MM.1S (cell line): ENCODE measurements around the gene HERC4.

Source experiments
- DNase-seq: peaks from one replicate; pipeline ENCODE4 v3.0.0-alpha.2; 2015
- H2AFZ ChIP-seq: fragments of 300-600 bp; sonication (generic); 2 replicates; pipeline ENCODE4 v1.6.0; 2016; ENCODE audit warnings: antibody characterized with exemption, low read length
- H3F3A ChIP-seq: fragments of 300-600 bp; sonication (generic); 2 replicates; pipeline ENCODE4 v1.6.1; 2016; ENCODE audit warnings: mild to moderate bottlenecking, antibody characterized with exemption, low read length, moderate library complexity, mixed read lengths; ENCODE audit not compliant: insufficient read depth
- H3K27ac ChIP-seq: fragments of 300-600 bp; sonication (generic); 2 replicates; pipeline ENCODE4 v1.5.1; 2016; ENCODE audit warnings: mild to moderate bottlenecking, low read length
- H3K27me3 ChIP-seq: fragments of 300-600 bp; sonication (generic); replicated peaks from 2 replicates; pipeline ENCODE4 v1.6.0; 2016; ENCODE audit warnings: low read length; ENCODE audit not compliant: insufficient read depth
- H3K36me3 ChIP-seq: fragments of 300-600 bp; sonication (generic); replicated peaks from 2 replicates; pipeline ENCODE4 v1.6.1; 2016; ENCODE audit warnings: mild to moderate bottlenecking, low read length, mixed read lengths; ENCODE audit not compliant: insufficient read depth
- H3K4me1 ChIP-seq: fragments of 300-600 bp; sonication (generic); 2 replicates; pipeline ENCODE4 v1.6.1; 2016; ENCODE audit warnings: low read length, mixed read lengths
- H3K4me2 ChIP-seq: fragments of 300-600 bp; sonication (generic); 2 replicates; pipeline ENCODE4 v1.6.0; 2016; ENCODE audit warnings: low read depth, low read length
- H3K4me3 ChIP-seq: fragments of 300-600 bp; sonication (generic); 2 replicates; pipeline ENCODE4 v1.5.1; 2016; ENCODE audit warnings: low read length, mixed read lengths
- H3K79me2 ChIP-seq: fragments of 300-600 bp; sonication (generic); 2 replicates; pipeline ENCODE4 v1.6.1; 2016; ENCODE audit warnings: mixed run types, low read length, mixed read lengths
- H3K9ac ChIP-seq: fragments of 300-600 bp; sonication (generic); 2 replicates; pipeline ENCODE4 v1.6.1; 2016; ENCODE audit warnings: low read length, mixed read lengths
- H3K9me2 ChIP-seq: fragments of 300-600 bp; sonication (generic); replicated peaks from 2 replicates; pipeline ENCODE4 v1.6.1; 2016; ENCODE audit warnings: mild to moderate bottlenecking, low read length, mixed read lengths; ENCODE audit not compliant: insufficient read depth
- H3K9me3 ChIP-seq: fragments of 300-600 bp; sonication (generic); replicated peaks from 2 replicates; pipeline ENCODE4 v1.6.1; 2016; ENCODE audit warnings: mild to moderate bottlenecking, low read length, mixed read lengths; ENCODE audit not compliant: insufficient read depth
- H4K20me1 ChIP-seq: fragments of 300-600 bp; sonication (generic); 2 replicates; pipeline ENCODE4 v1.6.1; 2016; ENCODE audit warnings: mild to moderate bottlenecking, low read length, moderate library complexity, mixed read lengths; ENCODE audit not compliant: insufficient read depth
- CTCF ChIP-seq: fragments of 300-600 bp; sonication (generic); IDR thresholded peaks from 2 replicates; pipeline ENCODE4 v1.5.1; 2016; ENCODE audit warnings: antibody characterized with exemption, low read length, mixed read lengths
- EZH2 ChIP-seq: fragments of 300-600 bp; sonication (generic); optimal IDR thresholded peaks from 2 replicates; pipeline ENCODE3; 2017; ENCODE audit warnings: low read depth, mild to moderate bottlenecking, antibody characterized with exemption, low read length, mixed read lengths
- EZH2phosphoT487 ChIP-seq: fragments of 300-600 bp; sonication (generic); IDR thresholded peaks from 2 replicates; pipeline ENCODE4 v1.6.1; 2018; ENCODE audit warnings: antibody characterized with exemption, low read length

Gene HERC4

GRCh38 chr10:67943917-67944316 lies 131.2 kb downstream of the HERC4 start:
- TF ChIP-seq CTCF (no peak), EZH2phosphoT487 (no peak)
- Histone ChIP-seq H3K79me2 (no peaks in the 10 kb centered on the region), H3K27ac (no peak overlapping the region), H3K4me2 (no peak overlapping the region), H3K9me3 (no peaks in the 10 kb centered on the region), H4K20me1 (no peaks in the 10 kb centered on the region), H3K36me3 (no peaks in the 10 kb centered on the region), H3K9me2 (no peaks in the 10 kb centered on the region), H3K4me1 (no peaks in the 10 kb centered on the region), H3K27me3 (no peaks in the 10 kb centered on the region), H3K9ac (no peak overlapping the region), H3K4me3 (no peak overlapping the region), H2AFZ (no peak overlapping the region), H3F3A (no peaks in the 10 kb centered on the region)
- no peak for DNase-seq

- Histone ChIP-seq H3F3A (no peaks in the 10 kb centered on the region), H3K36me3 (no peaks in the 10 kb centered on the region), H3K27me3 (no peaks in the 10 kb centered on the region), H3K27ac (no peak overlapping the region), H3K9me3 (no peaks in the 10 kb centered on the region), H3K4me2 (no peak overlapping the region), H3K9ac (no peak overlapping the region), H4K20me1 (no peaks in the 10 kb centered on the region), H3K4me3 (no peak overlapping the region), H3K4me1 (no peaks in the 10 kb centered on the region), H3K79me2 (no peaks in the 10 kb centered on the region), H3K9me2 (no peaks in the 10 kb centered on the region), H2AFZ (no peak overlapping the region)
- DNase-seq, result no peak
- no peak for TF ChIP-seq EZH2
- no peak for TF ChIP-seq EZH2phosphoT487
- TF ChIP-seq CTCF, result no peak
These were observed 138.7 kb downstream of the HERC4 start for GRCh38 chr10:67936416-67936815.

GRCh38 chr10:67935223-67935622 lies 139.9 kb downstream of the HERC4 start:
- Histone ChIP-seq H3K9ac (no peak overlapping the region), H2AFZ (no peak overlapping the region), H3K4me1 (no peaks in the 10 kb centered on the region), H4K20me1 (no peaks in the 10 kb centered on the region), H3K27me3 (no peaks in the 10 kb centered on the region), H3K36me3 (no peaks in the 10 kb centered on the region), H3K9me3 (no peaks in the 10 kb centered on the region), H3K79me2 (no peaks in the 10 kb centered on the region), H3K9me2 (no peaks in the 10 kb centered on the region), H3F3A (no peaks in the 10 kb centered on the region), H3K4me3 (no peak overlapping the region), H3K27ac (no peak overlapping the region), H3K4me2 (no peak overlapping the region)
- no peak for TF ChIP-seq EZH2
- no peak for TF ChIP-seq CTCF
- no peak for TF ChIP-seq EZH2phosphoT487
- no peak for DNase-seq

- Histone ChIP-seq H3K9me3 (no peaks in the 10 kb centered on the region), H3K4me3 (no peak overlapping the region), H3F3A (no peaks in the 10 kb centered on the region), H3K36me3 (no peaks in the 10 kb centered on the region), H3K27me3 (no peaks in the 10 kb centered on the region), H4K20me1 (no peaks in the 10 kb centered on the region), H3K4me1 (no peaks in the 10 kb centered on the region), H3K4me2 (no peak overlapping the region), H3K9me2 (no peaks in the 10 kb centered on the region), H3K27ac (no peak overlapping the region), H3K9ac (no peak overlapping the region), H3K79me2 (no peaks in the 10 kb centered on the region), H2AFZ (no peak overlapping the region)
- TF ChIP-seq CTCF, result no peak
- no peak for TF ChIP-seq EZH2phosphoT487
- TF ChIP-seq EZH2, result no peak
- DNase-seq, result no peak
These were observed 140.7 kb downstream of the HERC4 start for GRCh38 chr10:67934336-67934735.
